Adrenal gland (tissue), 5 donors: ENCODE results near the gene PSMG4.
A peak's percentile ranks its signal among the peaks of the same experiment; 100 is the strongest.

Experiments used
- POLR2A ChIP-seq, 2 donors: fragments of 450-650 bp; IDR thresholded peaks; one replicate each; pipeline ENCODE4 v1.6.1; 2017; ENCODE audit warnings: antibody characterized with exemption in 2 of 2, mild to moderate bottlenecking in 2 of 2, moderate library complexity in 1 of 2
- TF ChIP-seq, protein P1 (sequence below), 6 experiments: fragments of 450-650 bp in 4 of 6; fragments of 200-600 bp in 2 of 6; sonication (generic) in 1 of 6; IDR thresholded peaks; 1 replicate in 5 of 6; 2 replicates in 1 of 6; pipeline versions ENCODE4 v1.5.1 to v1.8.0; 2016 to 2021; ENCODE audit warnings: antibody characterized with exemption in 6 of 6, mild to moderate bottlenecking in 2 of 6, moderate library complexity in 1 of 6
- donor health status: DM: no; HTN: no; CAD: no.

DNA sequence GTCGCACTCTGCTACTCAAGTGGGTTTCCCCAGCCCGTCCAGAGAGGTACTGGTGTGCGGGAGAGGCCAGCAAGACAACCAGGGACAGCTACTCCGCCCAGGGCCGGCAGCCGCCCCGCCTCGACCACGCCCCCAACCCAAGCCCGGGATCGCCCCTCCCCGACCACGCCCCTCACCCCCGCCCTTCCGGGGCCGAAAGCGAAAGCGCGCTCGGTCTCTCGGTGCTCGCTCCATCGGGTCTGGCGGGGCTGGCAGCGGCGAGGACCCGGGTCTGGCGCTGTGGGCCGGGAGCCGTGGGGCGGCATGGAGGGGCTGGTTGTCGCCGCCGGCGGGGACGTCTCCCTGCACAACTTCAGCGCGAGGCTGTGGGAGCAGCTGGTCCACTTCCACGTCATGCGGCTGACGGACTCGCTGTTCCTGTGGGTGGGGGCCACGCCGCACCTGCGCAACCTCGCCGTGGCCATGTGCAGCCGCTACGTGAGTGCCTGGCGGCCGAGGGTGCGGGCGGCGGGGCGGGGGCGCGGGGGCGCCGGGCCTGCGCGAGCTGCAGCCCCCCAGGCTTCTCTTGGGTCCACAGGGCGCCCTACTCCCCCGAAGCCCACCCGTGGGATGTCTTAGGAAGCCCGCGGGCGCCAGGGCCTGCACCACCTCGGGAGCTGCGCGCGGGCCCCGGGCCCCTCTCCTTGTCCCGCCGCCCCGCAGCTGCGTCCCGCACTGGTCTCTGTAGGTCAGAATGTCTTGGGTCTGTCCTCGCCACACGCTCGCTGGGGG is at the start of gene PSMG4:
- TF ChIP-seq POLR2A (IDR thresholded peaks at IDR 0.05): peak; percentile 44 to 50
- TF ChIP-seq, protein P1, sequence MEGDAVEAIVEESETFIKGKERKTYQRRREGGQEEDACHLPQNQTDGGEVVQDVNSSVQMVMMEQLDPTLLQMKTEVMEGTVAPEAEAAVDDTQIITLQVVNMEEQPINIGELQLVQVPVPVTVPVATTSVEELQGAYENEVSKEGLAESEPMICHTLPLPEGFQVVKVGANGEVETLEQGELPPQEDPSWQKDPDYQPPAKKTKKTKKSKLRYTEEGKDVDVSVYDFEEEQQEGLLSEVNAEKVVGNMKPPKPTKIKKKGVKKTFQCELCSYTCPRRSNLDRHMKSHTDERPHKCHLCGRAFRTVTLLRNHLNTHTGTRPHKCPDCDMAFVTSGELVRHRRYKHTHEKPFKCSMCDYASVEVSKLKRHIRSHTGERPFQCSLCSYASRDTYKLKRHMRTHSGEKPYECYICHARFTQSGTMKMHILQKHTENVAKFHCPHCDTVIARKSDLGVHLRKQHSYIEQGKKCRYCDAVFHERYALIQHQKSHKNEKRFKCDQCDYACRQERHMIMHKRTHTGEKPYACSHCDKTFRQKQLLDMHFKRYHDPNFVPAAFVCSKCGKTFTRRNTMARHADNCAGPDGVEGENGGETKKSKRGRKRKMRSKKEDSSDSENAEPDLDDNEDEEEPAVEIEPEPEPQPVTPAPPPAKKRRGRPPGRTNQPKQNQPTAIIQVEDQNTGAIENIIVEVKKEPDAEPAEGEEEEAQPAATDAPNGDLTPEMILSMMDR (IDR thresholded peaks at IDR 0.05): peak in 1 of 6 experiments; percentile 7
